Kidney (tissue), 14 donors: ENCODE results near the gene ATP11C. TPM values are rescaled to one million over a fixed set of nuclear protein-coding genes. Genes with fewer than 3 reads are reported as not detected.
"Not testable (repeated sequence)": the region's sequence is repeated elsewhere in the genome, so short reads cannot be mapped to it uniquely, and the experiment has no call there.

Source experiments
- DNase-seq, 5 donors: peaks; one replicate each; pipeline ENCODE4 v3.0.0-alpha.2; 2013 to 2020
- FAIRE-seq: peaks from 2 replicates; lab custom pipeline; 2012; peaks lifted over from hg19 to GRCh38; lab: Jason Lieb, UNC
- H3K27ac ChIP-seq, 2 donors: one replicate each; pipeline ENCODE4 v1.7.0; 2013; ENCODE audit warnings: low read depth in 2 of 2, low read length in 2 of 2, inconsistent platforms in 1 of 2
- H3K27me3 ChIP-seq: one replicate; pipeline ENCODE4 v1.7.1; 2013; ENCODE audit warnings: low read length, inconsistent platforms; ENCODE audit not compliant: control insufficient read depth, insufficient read depth
- H3K36me3 ChIP-seq, 3 donors: one replicate each; pipeline versions ENCODE4 v1.7.0 to v1.7.1; 2013; ENCODE audit warnings: low read length in 3 of 3, control low read depth in 1 of 3, inconsistent platforms in 1 of 3; ENCODE audit not compliant: insufficient read depth in 3 of 3, control insufficient read depth in 2 of 3
- H3K4me1 ChIP-seq, 3 donors: one replicate each; pipeline versions ENCODE4 v1.7.0 to v1.7.1; 2013; ENCODE audit warnings: low read length in 3 of 3, inconsistent platforms in 1 of 3, low read depth in 1 of 3; ENCODE audit not compliant: control insufficient read depth in 2 of 3, insufficient read depth in 2 of 3
- H3K4me3 ChIP-seq, 3 donors: one replicate each; pipeline versions ENCODE4 v1.7.0 to v1.8.1; 2013; ENCODE audit warnings: low read length in 3 of 3, control low read depth in 1 of 3, inconsistent platforms in 1 of 3
- H3K9ac ChIP-seq, 3 donors: one replicate each; pipeline versions ENCODE4 v1.7.0 to v1.7.1; 2013; ENCODE audit warnings: low read length in 3 of 3, control low read depth in 1 of 3, inconsistent platforms in 1 of 3
- H3K9me3 ChIP-seq, 3 donors: one replicate each; pipeline versions ENCODE4 v1.7.0 to v1.7.1; 2013; ENCODE audit warnings: low read length in 3 of 3, control low read depth in 1 of 3, inconsistent platforms in 1 of 3; ENCODE audit not compliant: control insufficient read depth in 2 of 3, insufficient read depth in 1 of 3
- intact Hi-C: fragments of 100-400 bp; cut with DNase I; formaldehyde crosslinking; loops from one replicate; pipeline ENCODE4 v1.11.1; 2022
- polyA plus RNA-seq: library from polyadenylated mRNA; stranded (reverse); fragments of 350-450 nt; fragmentation: Illumina TruSeq; extraction: RNeasy Lipid Tissue Mini Kit (QIAGEN cat#74804); gene quantifications from one replicate; pipeline ENCODE4 v1.2.3, GENCODE V29; 2014; ENCODE audit warnings: low read depth, low replicate concordance; ENCODE audit not compliant: insufficient read depth
- total RNA-seq: library from RNA; stranded (reverse); fragmentation: NEBNext Ultra II Directional; extraction: Animal tissue kit (Norgen Biotek cat#: 25700); gene quantifications from one replicate; pipeline ENCODE4 v1.2.1, GENCODE V29; 2021
- TF ChIP-seq, protein P1 (sequence below): IDR thresholded peaks from 3 replicates; pipeline ENCODE4 v1.5.1; 2012; ENCODE audit warnings: mild to moderate bottlenecking, moderate library complexity, borderline replicate concordance; ENCODE audit not compliant: insufficient read depth; ENCODE audit errors: extremely low read depth
- donor health status: control.
- donor health status: control.
- donor health status: control.
- donor health status: control.
- donor health status: control.
- donor health status: DM: yes; HTN: yes; CAD: no.
- donor health status: Normal renal cell carcinoma (clear cell type).

The ATP11C gene
- total and polyA plus RNA-seq, 2 donors from 2014 or later = 10.1 to 23.9 TPM

DNA sequence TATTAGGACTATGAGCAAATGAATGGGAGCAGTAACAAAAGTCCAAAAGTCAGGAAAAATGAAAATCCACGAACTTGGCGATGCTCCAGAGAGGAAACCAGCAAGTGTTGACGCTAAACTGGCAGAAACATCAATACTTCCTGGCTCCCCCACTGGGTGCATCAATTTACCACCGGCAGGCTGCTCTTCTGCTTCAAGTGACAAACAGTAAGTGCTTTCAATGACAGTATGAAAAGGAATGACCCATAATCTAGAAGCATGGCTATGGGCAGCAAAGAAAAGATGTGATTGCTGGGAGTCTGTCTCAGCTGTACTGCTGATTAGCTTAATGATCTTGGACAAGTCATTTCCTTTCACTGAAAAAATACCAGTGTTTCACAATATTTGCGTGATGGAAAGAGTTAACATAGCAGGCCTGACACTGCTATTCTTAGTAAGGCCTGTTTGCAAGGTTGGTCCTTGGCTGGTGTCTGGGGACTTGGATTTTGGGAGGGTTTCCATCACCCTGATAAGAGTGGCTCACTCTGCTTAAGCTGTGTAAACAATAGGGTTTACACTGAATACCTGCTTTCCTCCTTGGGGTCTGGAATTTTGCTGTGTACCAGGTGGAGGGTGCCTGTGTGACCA is 8.7 kb downstream of the ATP11C start:
- intact Hi-C loops = no loop called here
- no peak overlapping the region for H3K27ac ChIP-seq
- no peak for FAIRE-seq

DNA sequence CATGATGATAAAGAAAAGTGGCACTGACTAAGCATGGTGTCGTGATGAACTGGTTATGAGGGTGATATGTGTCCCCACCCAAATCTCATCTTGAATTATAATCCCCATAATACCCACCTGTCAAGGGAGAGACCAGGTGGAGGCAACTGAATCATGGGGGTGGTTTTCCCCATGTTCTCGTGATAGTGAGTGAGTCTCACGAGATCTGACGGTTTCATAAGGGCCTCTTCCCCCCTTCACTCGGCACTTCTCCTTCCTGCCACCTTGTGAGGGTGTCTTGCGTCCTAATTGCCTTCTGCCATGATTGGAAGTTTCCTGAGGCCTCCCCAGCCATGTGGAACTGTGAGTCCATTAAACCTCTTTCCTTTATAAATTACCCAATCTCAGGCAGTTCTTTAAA is 11.7 kb downstream of the ATP11C start:
- H3K9ac ChIP-seq, H3K27ac ChIP-seq, H3K4me1 ChIP-seq, H3K9me3 ChIP-seq, DNase-seq, H3K4me3 ChIP-seq, intact Hi-C loops, H3K27me3 ChIP-seq, FAIRE-seq, H3K36me3 ChIP-seq: not testable (repeated sequence)

More for the DNA sequence above, 8.7 kb downstream of the ATP11C start:
- no peaks in the 10 kb centered on the region for H3K4me1 ChIP-seq
- no peaks in the 10 kb centered on the region for H3K36me3 ChIP-seq
- no peak for DNase-seq
- H3K4me3 ChIP-seq = no peak overlapping the region
- TF ChIP-seq, protein P1, sequence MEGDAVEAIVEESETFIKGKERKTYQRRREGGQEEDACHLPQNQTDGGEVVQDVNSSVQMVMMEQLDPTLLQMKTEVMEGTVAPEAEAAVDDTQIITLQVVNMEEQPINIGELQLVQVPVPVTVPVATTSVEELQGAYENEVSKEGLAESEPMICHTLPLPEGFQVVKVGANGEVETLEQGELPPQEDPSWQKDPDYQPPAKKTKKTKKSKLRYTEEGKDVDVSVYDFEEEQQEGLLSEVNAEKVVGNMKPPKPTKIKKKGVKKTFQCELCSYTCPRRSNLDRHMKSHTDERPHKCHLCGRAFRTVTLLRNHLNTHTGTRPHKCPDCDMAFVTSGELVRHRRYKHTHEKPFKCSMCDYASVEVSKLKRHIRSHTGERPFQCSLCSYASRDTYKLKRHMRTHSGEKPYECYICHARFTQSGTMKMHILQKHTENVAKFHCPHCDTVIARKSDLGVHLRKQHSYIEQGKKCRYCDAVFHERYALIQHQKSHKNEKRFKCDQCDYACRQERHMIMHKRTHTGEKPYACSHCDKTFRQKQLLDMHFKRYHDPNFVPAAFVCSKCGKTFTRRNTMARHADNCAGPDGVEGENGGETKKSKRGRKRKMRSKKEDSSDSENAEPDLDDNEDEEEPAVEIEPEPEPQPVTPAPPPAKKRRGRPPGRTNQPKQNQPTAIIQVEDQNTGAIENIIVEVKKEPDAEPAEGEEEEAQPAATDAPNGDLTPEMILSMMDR = no peak
- no peak overlapping the region for H3K9ac ChIP-seq
- no peaks in the 10 kb centered on the region for H3K27me3 ChIP-seq
- H3K9me3 ChIP-seq = no peaks in the 10 kb centered on the region

DNA sequence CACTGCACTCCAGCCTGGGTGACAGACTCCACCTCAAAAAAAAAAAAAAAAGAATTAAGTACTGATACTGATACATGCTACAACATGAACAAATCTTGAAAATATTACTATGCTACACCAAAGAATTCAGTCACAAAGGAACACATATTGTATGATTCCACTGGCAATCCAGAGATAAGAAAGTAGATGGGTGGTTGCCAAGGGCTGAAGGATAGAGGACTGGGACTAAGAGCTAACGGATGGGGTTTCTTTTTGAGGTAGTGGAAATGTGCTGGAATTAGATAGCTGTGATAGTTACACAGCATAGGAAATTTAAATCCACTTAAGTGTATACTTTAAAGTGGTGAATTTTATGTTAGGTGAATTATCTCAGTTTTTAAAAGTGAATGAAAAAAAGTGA is 12.5 kb downstream of the ATP11C start:
- TF ChIP-seq, protein P1 = no peak
- Histone ChIP-seq H3K9me3 (no peaks in the 10 kb centered on the region), H3K4me3 (no peak overlapping the region), H3K9ac (no peak overlapping the region), H3K4me1 (no peaks in the 10 kb centered on the region), H3K27ac (no peak overlapping the region), H3K36me3 (no peaks in the 10 kb centered on the region), H3K27me3 (no peaks in the 10 kb centered on the region)
- FAIRE-seq (no peak), DNase-seq (no peak)
- intact Hi-C loops = no loop called here

DNA sequence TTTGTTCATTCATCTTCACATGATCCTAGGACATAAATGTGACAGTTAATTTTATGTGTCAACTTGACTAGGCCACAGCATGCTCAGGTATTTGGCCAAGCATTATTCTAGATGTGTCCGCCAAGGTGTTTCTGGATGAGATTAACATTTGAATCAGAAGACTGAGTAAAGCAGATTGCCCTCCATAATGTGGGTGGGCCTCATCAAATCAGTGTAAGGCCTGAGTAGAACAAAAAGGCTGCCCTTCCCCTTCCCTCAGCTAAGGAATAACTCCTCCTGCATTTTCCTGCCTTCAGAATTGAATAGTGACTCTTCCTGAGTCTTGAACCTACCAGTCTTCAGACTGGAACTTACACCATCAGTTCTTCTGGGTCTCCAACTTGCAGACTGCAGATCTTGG is 18.4 kb downstream of the ATP11C start:
- TF ChIP-seq, protein P1 = no peak
- intact Hi-C loops = no loop called here
- Histone ChIP-seq H3K4me3 (no peak overlapping the region), H3K9me3 (no peaks in the 10 kb centered on the region), H3K27me3 (no peaks in the 10 kb centered on the region), H3K27ac (no peak overlapping the region), H3K9ac (no peak overlapping the region), H3K4me1 (no peaks in the 10 kb centered on the region), H3K36me3 (no peaks in the 10 kb centered on the region)
- no peak for FAIRE-seq
- no peak for DNase-seq
